HPDE6-E6E7 (cell line): ENCODE data around the gene MAB21L3.

Experiments used
- DNase-seq: peaks from one replicate; pipeline ENCODE4 v3.0.0; 2011; ENCODE audit warnings: missing footprints; ENCODE audit errors: extremely low spot score

MAB21L3 gene

DNA sequence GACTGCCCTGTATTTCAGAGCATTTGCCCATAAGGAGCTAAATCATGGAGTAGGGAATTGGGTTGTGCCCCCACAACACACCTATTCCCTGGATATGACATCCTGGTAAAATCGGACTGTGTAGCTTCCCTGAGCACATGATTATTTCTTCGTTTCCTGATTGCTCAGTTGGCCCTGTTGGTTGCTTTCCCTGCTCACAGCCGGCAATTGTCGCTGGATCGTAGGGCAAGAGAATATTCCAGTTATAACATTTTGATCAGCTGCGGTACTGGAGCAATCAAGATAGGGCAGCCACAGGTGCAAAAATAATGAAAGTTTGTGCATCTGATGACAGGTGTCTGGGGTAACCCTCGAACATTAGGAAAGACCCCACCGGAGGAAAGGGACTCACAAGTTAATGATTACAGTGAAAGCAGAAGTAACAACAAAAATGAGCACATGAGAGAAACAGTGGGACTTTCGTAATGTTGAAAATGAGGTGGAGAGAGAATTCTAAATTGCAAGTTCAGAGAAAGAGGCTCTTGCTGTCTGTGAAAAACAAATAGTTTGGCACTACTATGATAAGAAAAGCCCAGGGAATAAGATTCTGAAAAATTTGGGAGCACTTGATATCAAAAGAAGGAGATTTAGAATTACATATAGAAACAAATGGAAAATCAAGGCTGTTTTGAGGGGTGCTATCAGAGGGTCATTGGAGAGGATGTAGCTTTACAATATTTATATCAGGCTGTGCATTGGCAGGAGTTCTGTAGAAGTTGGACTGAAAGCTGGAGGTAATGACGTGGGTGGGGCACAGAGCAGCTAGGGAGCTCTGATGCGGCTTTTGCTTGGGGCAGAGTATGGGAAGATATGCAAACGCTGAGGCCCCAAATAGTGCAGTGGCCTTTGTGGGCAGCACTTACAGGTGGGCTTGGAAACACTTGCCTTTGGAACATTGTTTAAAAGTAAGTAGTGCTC is at the start of gene MAB21L3:
Gene MAB21L3 (plus strand): TSS at position 833 of the 957 bp plus-strand sequence. CDS start 1,217 bp downstream, outside the sequence.
- DNase-seq = no peak

DNA sequence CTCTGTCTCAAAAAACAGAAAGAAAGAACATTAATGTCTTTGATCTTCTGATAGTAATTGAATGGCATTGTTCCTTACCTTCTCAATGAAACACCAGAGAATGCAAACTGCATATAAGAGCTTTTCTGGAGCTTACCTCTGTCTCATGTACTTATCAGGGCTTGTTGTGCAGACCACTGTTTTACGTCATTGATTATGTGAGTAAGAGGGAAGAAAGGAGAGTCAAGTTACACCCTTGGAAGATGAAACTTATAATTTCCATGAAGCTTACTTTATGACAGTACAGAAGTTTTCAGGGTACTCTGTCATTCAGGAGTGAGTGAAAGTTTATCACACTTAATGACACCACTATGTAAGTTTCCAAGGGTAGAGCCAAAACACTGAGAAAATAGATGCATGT is 49.0 kb upstream of the MAB21L3 start:
- DNase-seq = no peak

DNA sequence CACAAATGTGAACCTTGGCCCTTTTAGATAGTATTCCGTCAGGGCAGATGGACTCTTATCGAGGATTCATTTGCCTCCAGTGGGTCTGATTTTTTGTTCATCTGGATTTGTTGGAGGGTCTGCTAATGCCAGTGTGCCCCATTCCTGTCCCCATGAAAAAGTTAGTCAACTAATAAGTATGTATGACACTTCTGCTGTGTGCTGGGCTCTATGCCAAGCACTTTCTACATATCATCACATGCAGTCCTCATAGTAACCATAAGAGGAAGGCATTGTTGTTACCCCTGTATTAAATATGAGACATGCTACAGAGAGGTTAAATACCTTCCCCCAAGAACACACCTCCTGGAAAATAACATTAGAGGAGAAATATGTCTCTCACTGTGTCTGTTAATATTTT is 46.6 kb upstream of the MAB21L3 start:
- no peak for DNase-seq

DNA sequence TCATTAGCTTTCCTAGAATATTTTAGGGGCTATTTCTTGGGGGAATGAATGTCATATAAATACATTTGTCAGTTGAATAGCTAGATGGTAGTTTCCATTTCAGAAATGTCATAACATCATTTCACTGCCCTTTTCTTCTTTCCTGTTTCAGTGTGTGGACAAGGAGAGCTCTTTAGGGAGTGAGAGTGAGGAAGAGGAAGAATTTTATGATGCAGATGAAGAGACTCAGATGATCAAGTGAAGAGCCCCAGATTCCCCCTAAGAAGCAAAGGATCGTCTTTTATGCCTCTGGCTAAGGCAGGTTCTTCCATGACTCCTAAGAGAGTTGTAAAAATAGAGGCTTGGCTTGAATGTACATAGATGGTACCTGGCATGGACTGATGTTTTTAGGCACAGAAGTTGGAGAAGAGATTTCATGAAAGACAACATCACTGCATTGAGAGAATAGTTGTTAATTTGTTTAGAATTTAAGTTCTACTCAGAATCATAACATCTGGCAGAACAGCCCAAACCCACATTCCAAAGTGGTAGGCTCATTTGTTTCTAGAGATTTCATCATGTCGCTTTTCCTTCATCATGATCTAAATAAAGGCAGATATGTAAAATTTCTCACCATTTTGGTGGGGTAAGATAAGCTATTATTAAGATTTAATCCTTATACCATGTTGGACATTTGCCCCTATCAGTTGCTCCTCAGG is 44.2 kb upstream of the MAB21L3 start:
- DNase-seq = no peak

DNA sequence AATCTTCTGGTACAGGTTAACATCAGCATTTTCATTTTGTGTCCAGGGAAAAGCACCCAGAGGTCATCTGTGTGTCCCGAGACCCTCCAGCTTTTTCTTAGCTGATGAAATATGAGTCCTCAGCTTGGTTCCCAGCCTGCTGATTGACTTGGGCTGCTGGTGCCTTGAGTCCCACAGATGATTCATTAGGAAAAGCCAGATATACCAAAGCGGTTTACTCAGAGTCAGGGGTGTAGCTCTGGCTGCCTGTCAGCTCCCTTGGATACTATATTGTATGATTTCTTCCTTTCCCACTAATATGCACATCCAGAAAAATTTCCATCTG is 43.7 kb upstream of the MAB21L3 start:
- no peak for DNase-seq

DNA sequence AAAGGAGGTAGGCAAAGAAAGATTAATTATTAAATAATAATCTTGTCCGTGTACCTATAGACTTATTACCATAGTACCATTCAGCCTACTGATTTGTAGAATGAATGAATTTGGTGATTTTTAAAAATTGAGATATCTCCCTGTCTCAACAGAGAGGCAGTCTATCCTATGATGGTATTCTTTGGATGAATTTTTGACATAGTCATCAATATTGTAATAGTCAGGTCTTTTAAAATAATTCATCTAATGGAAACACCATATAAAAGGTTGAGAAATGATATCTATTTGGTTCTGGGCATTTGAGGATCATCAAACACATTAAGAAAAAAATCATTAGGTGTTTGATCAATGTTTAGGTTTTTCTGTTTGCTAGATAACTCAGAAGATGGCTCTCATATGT is 35.6 kb upstream of the MAB21L3 start:
- no peak for DNase-seq

DNA sequence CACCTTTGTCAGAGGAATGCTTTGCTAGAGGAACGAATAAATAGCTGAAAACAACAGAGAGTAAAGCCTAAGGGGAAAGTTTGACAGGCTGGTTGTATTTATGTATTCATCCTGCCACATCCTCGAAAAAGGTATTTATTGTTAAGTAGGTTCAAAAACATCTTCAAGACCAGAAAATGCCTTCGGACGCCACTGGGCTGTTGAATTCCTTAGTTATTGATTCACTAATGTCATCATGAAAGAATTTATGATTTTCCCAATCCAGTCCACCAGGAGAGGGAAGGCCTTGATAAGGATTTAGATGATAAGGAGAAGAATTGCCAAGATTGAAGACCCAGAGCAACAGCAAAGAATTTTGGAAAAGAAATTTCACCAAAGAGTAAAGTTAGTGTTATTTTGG is 35.2 kb upstream of the MAB21L3 start:
- DNase-seq = no peak

DNA sequence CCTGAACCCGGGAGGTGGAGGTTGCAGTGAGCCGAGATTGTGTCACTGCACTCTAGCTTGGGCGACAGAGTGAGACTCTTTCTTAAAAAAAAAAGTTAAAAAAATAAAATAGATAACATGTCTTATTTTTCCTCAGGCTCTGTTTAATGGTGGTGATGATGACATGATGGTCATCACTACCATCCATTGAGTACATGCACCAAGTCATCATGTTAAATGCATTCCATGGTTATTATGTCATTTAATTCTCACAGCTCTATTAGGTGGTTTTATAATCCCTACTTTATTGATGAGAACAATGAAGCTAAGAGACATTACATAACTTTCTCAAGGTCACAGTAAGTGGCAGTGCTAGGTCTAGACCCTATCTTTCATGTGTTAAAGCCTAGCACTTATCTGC is 34.4 kb upstream of the MAB21L3 start:
- DNase-seq = no peak

DNA sequence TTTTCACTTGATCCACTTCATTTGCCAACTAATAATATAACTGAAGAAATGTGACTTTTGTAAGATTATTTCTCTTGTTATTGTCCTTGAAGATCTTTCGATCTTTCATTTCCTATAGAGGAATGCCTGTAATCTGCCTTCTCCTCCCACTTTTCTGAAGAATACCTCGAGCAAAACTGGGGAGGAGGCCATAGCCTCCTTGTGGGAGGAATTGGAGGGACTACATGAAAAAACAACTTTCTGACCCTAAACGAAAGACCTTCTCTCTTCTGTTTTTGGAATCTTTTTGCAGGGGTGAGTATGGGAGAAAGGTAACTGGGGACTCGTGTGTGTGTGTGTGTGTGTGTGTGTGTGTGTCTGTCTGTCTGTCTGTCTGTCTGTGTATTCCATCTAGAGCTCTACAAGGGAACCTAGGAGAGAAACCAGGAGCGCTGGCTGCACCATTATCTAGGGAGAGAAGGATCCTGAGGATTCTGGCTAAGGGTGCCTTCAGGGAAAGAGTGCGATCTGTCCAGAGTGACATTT is 32.4 kb upstream of the MAB21L3 start:
- DNase-seq = no peak

DNA sequence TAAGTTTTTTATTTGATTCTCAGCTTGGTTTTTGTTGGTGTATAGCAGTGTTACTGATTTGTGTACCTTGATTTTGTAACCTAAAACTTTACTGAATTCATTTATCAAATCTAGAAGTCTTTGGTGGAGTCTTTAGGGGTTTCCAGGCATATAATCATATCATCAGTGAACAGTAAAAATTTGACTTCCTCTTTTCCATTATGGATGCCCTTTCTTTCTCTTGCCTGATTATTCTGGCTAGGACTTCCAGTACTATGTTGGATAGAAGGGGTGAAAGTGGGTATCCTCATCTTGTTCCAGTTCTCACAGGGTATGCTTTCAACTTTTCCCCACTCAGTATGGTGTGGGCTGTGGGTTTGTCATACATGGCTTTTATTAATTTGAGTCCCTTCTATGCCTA is 23.6 kb upstream of the MAB21L3 start:
- no peak for DNase-seq

DNA sequence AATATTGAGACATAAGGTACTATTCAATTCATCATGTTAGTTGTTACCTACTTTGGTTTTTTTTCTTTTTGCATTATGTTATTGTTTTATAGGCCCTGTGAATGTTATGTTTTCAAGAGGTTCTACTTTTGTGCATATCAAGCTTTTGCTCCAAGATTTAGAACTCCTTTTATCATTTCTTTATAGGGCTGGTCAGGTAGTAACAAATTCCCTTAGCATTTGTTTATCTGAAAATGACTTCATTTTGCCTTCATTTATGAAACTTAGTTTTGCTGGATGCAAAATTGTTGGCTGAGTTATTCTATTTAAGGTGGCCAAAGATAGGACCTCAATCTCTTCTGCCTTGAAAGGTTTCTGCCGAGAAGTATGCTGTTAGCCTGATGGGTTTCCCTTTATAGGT is 21.3 kb upstream of the MAB21L3 start:
- DNase-seq = no peak

DNA sequence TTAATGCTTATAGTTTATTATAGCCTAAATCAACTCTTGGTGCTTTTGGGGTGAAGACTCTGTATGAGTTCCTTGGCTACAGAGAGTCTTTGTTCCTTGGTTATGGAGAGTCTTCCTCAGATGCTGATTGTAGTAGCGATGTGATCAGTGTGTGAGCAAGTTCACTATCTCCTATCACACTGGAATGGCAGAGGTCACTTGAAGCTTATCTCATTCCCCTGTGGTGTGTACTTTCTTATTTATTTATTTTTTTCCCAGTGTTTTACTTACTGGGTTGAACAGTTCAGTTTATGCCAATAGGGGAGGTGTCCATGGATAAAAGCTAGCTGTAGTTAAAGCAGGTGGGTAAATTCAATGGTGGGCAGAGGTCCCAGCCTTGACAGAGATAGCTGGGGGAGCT is 20.1 kb upstream of the MAB21L3 start:
- no peak for DNase-seq

DNA sequence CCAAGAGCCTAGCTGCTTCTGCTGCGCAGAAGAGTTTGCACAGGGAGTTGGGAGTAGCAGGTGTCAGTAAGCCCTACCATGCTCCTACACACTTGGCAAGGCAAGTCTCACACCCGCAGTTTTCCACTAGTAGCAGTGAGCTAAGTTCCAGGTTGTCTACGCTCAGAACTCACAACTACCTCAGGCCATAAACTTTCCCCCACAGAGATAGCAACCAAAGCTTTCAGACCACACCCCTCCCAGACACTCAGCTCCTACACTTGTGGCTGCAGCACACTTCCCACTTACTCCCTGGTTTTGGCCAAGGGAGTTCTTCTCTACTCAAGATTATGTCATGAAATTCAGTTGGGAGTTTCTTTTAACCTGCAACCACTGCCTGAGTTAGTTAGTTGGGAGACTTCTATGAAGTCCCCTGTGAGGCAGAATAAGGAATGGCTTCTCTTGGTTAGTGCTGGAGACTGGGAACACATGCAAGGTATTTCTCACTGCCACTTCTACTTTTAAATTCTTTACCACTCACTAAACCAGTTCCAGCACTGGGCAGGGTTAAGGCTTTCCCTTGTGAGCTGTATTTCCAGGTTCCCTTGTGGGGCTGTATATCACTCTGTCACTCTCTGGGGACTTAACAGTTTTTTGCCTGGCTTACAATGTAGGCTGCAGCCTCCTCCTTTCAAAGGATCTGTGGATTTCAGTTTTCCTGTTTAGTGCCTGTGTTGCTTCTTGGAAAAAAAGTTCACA is 18.3 kb upstream of the MAB21L3 start:
- DNase-seq = no peak

DNA sequence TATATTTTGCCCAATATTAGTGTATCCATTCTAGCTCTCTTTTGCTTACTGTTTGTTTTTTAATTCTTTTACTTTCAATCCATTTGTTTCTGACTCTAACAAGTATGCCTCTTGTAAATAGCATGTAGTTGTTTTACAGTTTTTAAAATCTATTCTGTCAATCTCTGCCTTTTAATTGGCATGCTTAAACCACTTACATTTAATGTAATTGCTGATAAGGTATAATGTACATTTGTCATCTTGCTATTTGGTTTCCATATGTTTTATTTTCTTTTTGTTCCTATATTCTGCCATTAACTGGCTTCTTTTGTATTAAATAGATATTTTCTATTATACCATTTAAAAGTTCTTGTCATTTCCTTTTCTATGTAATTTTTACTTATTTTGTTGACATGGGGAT is 16.2 kb upstream of the MAB21L3 start:
- DNase-seq = no peak

DNA sequence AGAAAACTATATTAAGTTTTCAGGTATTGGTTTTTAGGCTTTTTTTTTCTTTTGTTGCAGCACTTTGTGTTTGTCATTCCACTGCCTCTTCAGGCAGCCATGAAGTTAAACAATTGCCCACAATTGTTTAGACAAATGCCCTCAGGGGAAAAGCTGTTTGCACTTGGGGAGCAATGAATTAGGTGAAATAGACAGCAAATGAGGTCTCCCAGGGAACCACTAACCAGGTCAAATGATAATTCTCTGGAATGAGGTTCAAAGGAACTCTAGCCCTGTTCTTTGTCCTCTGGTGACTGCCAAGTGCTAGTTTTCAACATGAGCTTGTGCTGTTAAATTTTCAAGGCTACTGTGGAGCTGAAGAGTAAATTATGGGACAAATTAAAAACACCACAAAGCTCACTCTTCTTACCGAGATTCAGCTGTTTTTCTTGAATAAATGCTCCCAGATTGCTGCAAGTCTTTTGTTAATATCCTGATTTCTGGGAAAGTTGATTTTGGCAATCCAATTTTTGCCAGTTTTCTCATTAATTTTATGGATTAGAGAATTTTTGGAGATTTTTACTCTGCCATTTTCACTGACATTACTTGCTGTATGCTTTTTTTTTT is 15.1 kb upstream of the MAB21L3 start:
- DNase-seq = no peak

DNA sequence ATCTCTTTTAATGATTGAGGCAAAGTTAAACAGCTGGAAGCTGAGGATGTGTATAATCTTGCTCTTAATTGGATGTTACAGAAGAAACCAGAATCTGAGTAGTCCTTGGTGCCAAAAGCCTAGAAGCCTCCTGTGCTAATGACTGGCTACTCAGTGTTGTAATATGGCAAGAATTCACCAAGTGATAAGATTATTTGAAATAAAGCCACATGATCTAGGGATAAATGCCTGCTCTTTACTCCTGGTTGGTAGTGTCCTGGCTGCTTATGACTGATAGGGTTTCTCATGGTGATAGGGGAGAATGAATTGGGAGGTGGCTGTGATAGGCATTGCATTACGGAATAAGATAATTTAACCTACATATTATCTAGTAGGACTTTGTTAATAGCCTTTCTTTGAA is 13.6 kb upstream of the MAB21L3 start:
- no peak for DNase-seq

DNA sequence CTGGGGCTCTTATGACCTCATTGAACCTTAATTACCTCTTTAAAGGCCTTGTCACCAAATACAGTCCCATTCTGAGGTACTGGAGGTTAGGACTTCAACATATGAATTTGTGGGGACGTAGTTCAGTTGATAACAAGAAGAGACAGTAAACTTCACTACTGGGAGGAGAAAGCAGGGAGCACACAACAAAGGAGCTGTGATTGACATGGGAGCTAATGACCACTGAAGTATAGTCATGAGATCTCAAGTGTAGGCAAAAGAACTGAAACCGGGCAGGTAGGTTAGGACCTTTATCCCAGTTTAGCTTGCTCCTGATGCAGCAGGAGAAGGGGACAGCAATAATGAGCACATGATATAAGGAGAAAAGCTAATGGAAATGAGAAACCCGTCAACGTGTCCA is 11.8 kb upstream of the MAB21L3 start:
- DNase-seq = no peak

DNA sequence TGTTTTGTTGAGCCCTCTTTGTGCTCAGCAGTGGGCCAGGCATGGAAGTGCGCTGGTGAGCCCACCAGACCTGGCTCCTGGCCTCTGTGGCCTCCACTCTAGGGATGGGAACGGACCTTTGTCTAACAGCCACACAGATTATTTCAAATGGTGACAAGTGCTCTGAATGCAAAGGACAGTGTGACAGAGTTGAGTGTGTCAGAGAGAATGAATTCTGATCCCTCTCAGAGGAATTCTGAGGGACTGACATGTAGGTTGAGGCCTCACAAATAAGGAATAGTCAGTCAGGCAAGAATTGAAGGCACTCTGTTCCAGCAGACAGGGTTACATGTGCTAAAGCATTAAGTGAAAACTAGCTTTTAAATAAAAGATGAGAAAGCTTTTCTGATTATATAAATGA is 11.3 kb upstream of the MAB21L3 start:
- DNase-seq = no peak

DNA sequence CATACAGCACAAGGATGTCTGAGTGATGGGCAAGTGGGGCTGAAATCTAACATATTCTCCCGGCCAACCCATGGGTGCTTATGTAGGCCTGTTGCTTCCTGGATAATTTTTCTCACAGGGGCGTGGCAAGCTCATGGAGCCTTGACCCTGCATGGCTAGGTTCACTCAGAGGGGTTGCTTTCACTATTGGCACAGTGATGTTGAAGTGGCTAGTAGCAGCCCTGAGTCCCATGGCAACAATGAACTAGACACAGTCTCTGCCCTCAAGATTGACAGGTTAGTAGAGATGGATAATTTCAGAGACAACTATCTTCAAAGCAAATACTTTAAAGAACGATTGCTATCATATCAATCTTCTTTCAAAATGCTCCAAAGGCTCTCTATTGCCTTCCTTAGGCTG is 6.5 kb upstream of the MAB21L3 start:
- DNase-seq = no peak

DNA sequence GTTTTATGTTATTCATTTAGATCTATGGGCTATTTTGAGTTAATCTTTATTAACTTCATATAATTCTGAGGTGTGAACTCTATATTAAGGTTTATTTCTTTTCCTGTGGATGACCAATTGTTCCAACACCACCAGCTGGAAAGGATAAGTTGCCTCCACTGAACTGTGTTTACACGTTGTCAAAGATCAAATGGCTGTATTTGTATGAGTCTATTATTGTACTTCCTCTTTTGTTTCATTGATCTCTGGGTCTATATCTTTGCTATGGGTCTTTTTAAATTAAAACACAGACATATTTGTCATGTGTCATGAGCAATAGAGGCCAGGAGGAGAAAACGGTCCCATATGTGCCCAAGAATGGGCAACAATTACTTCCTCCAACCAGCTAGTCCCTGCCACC is 5.2 kb upstream of the MAB21L3 start:
- DNase-seq = no peak

DNA sequence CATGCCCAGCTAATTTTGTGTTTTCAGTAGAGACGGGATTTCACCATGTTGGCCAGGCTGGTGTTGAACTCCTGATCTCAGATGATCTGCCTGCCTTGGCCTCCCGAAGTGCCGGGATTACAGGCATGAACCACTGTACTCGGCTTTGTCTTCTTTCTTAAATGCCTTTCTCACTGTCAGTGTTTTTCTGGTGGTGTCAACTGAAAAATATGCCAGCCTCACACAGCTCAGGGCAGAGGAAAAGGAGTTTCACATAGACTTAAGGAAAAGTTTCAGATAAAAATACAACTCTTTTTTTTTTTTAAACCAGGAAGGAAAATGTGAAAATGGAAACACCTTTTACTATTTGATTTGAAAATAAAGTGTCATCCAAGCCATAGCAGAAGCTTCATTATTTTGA is 4.6 kb upstream of the MAB21L3 start:
- no peak for DNase-seq

DNA sequence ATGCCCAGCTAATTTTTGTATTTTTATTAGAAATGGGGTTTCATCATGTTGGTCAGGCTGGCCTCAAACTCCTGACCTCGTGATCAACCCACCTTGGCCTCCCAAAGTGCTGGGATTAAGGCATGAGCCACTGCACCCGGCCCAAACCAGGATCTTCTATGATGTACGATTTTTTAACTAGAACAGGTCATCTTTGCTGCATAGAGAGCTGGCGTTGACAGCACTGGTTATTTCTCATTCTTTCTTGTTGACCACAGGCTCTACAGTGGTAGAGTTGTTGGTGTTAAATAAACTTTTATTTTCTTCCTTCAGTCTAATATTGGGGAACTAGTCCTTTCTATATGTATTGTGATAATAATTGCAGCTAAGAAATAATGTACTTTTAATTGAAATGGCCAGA is 3.8 kb upstream of the MAB21L3 start:
- DNase-seq = no peak
